ENCODE results near the gene ERCC2.
"Not testable (repeated sequence)": the region's sequence is repeated elsewhere in the genome, so short reads cannot be mapped to it uniquely, and the experiment has no call there.

ERCC2 gene

DNA sequence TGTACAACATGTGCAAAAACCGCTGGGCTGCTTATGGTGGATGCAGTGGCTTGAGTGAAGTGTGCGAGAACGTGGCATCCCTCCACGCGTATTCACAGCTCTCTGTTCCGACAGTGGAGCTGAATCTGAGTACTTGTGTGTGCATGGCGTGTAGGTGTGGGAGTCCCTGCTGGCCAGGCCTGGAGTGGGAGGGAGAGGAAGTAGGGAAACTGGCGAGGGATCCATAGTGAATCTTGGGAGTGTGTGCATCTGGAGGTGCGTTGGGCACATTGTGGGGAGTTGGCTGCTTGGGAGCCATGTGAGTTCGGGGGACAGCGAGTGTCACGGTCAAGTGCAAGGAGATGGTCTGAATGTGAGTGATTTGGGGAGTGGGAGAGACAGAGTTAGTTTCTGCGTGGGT is 27.5 kb downstream of the ERCC2 start:
- no peak for TF ChIP-seq CTCF (IDR thresholded peaks at IDR 0.05; ENCODE audit: borderline replicate concordance, insufficient read depth, low read depth, low read length)
- H3K4me3 ChIP-seq (ENCODE audit: low read depth, low read length), result no peak overlapping the region

DNA sequence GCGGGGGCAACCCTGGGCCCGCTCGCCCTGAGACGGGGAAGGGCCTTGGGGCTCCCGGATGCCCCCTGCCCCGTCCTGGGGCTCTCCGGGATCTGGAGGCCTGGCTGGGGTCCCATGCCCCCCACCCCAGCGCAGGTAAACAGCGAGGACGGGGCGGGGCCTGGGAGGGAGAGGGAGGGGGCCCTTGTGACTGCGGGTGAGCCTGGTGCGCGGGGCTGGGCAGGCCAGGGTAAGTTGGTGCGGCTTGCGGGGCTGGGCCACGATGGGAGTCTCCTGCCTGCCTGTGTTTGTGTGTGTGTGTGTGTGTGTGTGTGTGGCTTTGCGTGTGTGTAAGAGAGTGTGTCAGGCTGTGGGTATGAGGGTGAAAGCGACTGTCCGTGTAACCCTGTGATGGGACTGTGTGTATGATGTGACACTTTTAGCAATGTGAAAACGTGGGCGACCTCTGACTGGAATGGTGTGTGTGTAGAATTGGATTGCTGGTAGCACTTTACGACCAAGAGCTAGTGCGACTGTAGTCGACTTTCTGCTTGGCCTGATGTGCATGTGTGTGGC is 29.4 kb downstream of the ERCC2 start:
- TF ChIP-seq CTCF (IDR thresholded peaks at IDR 0.05; ENCODE audit: borderline replicate concordance, insufficient read depth, low read depth, low read length), result no peak
- H3K4me3 ChIP-seq (ENCODE audit: low read depth, low read length), result no peak overlapping the region

- H3K4me3 ChIP-seq (ENCODE audit: low read depth, low read length), result no peak within 1 kb of the TSS
- no peak for TF ChIP-seq CTCF (IDR thresholded peaks at IDR 0.05; ENCODE audit: borderline replicate concordance, insufficient read depth, low read depth, low read length)
These were observed 30.0 kb downstream of the ERCC2 start, which contains the start of gene KLC3 for GRCh38 chr19:45340232-45340898. KLC3 (plus strand) TSS chr19:45340750; CDS start chr19:45345542, 4,792 bp downstream.

GRCh38 chr19:45339629-45340028 is 30.7 kb downstream of the ERCC2 start:
- no peak for TF ChIP-seq CTCF (IDR thresholded peaks at IDR 0.05; ENCODE audit: borderline replicate concordance, insufficient read depth, low read depth, low read length)
- H3K4me3 ChIP-seq (ENCODE audit: low read depth, low read length), result no peak overlapping the region

GRCh38 chr19:45336696-45337251 is 33.6 kb downstream of the ERCC2 start:
- H3K4me3 ChIP-seq (ENCODE audit: low read depth, low read length), result no peak overlapping the region
- TF ChIP-seq CTCF (IDR thresholded peaks at IDR 0.05; ENCODE audit: borderline replicate concordance, insufficient read depth, low read depth, low read length), result no peak

- H3K4me3 ChIP-seq (ENCODE audit: low read depth, low read length), result not testable (repeated sequence)
These were observed 35.5 kb downstream of the ERCC2 start for GRCh38 chr19:45334881-45335280.

DNA sequence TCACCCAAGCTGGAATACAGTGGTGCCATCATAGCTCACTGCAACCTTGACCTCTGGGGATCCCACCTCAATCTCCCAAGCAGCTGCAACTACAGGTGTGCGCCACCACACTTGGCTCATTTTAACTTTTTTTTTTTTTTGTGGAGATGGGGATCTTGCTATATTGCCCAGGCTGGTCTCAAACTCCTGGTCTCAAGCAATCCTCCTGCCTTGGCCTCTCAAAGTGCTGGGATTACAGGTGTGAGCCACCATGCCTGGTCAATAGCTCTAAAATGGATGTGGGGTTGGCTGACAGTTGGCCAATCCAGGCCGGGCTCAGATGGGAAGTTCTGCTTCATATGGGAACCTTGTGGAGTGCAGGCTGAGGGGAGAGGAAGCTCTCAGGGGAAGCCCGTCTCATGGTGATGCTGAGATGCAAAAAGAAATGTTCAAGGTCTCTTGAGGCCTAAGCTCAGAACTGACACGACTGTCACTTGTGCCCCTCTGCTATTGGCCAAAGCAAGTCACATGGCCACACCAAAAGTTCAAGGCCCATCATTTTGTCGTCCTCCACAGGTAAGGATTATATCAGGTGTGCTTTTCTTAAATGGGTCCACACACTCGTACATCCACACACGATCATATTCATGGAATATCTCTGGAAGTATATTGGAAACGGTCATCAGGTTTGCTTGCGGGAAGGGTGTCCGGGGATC is 36.6 kb downstream of the ERCC2 start:
- TF ChIP-seq CTCF (IDR thresholded peaks at IDR 0.05; ENCODE audit: borderline replicate concordance, insufficient read depth, low read depth, low read length), result no peak
- no peak overlapping the region for H3K4me3 ChIP-seq (ENCODE audit: low read depth, low read length)
